Cerebellar cortex (tissue), 1 donor: Measurements from ENCODE around the gene FCHSD1.
A peak's percentile ranks its signal among the peaks of the same experiment; 100 is the strongest.

ENCODE experiments used
- DNase-seq: peaks from one replicate; pipeline ENCODE4 v3.0.0-alpha.2; 2015; ENCODE audit warnings: low spot score

The FCHSD1 gene

GRCh38 chr5:141641634-141642267 is 9.5 kb downstream of the FCHSD1 start:
- no peak for DNase-seq

GRCh38 chr5:141640698-141641097 is 10.5 kb downstream of the FCHSD1 start:
- no peak for DNase-seq

GRCh38 chr5:141640051-141640415 is 11.2 kb downstream of the FCHSD1 start:
- DNase-seq, result no peak

- DNase-seq, result no peak
Measured at GRCh38 chr5:141639357-141640050, 11.7 kb downstream of the FCHSD1 start.

- no peak for DNase-seq
Measured at GRCh38 chr5:141638771-141639170, 12.4 kb downstream of the FCHSD1 start.

GRCh38 chr5:141637767-141638419 is 13.3 kb downstream of the FCHSD1 start:
- peak; percentile 14 for DNase-seq

- DNase-seq, result peak; percentile 51
Measured at GRCh38 chr5:141637123-141637766, 14.0 kb downstream of the FCHSD1 start.

GRCh38 chr5:141636413-141637122 is 14.7 kb downstream of the FCHSD1 start, which contains the start of the genes HDAC3 and RELL2:
Gene HDAC3 (minus strand): TSS chr5:141636849. CDS start chr5:141636790, 59 bp downstream.
Gene RELL2 (plus strand): TSS chr5:141636997. CDS start chr5:141638226, 1,229 bp downstream.
- peak; percentile 91 for DNase-seq

- no peak for DNase-seq
Measured at GRCh38 chr5:141636106-141636412, 15.2 kb downstream of the FCHSD1 start.

GRCh38 chr5:141635646-141636045 is 15.6 kb downstream of the FCHSD1 start:
- DNase-seq, result no peak

- DNase-seq, result no peak
Measured at GRCh38 chr5:141634720-141635119, 16.5 kb downstream of the FCHSD1 start.

GRCh38 chr5:141633871-141634561 is 17.2 kb downstream of the FCHSD1 start:
- no peak for DNase-seq

- peak; percentile 54 for DNase-seq
Measured at GRCh38 chr5:141632650-141633049, 18.6 kb downstream of the FCHSD1 start.

GRCh38 chr5:141630570-141631140 is 20.6 kb downstream of the FCHSD1 start:
- DNase-seq, result no peak

GRCh38 chr5:141628175-141628788 is 22.9 kb downstream of the FCHSD1 start:
- no peak for DNase-seq

GRCh38 chr5:141623611-141624010 is 27.6 kb downstream of the FCHSD1 start:
- DNase-seq, result no peak

GRCh38 chr5:141623186-141623585 is 28.0 kb downstream of the FCHSD1 start:
- no peak for DNase-seq

GRCh38 chr5:141618804-141619554 is 32.2 kb downstream of the FCHSD1 start, which contains the start of gene DIAPH1:
Gene DIAPH1 (minus strand): TSS chr5:141619000. CDS start chr5:141618914, 86 bp downstream.
- peak; percentile 95 for DNase-seq

- DNase-seq, result peak; percentile 58
Measured at GRCh38 chr5:141618030-141618803, 33.0 kb downstream of the FCHSD1 start.
